Hypothalamus (tissue), 51 donors: ENCODE measurements around the gene CDHR2.
"Not testable (repeated sequence)": the region's sequence is repeated elsewhere in the genome, so short reads cannot be mapped to it uniquely, and the experiment has no call there.

Experiments
- DNase-seq, 51 donors: peaks; one replicate each; lab custom pipeline; 2025; lab: John Stamatoyannopoulos, UW

CDHR2 gene

DNA sequence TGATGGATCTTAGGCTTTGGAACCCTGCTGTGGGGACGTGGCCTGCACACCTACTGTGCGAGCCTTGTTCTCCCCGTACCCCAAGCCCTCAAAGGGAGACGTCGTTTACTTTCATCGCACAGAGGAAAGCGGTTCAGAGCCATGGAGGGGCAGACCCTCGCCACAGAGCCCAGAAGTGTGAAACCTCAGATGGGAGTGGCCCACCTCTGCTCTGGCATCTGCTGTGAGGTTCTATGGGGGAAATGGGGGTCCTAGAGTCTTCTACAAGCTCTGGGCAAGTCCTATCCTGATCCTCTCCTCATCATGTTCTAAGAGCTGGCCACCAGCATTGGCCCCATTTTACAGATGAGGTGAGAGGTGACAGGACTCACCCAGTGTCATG, 8.2 kb upstream of the CDHR2 start:
- no peak for DNase-seq

DNA sequence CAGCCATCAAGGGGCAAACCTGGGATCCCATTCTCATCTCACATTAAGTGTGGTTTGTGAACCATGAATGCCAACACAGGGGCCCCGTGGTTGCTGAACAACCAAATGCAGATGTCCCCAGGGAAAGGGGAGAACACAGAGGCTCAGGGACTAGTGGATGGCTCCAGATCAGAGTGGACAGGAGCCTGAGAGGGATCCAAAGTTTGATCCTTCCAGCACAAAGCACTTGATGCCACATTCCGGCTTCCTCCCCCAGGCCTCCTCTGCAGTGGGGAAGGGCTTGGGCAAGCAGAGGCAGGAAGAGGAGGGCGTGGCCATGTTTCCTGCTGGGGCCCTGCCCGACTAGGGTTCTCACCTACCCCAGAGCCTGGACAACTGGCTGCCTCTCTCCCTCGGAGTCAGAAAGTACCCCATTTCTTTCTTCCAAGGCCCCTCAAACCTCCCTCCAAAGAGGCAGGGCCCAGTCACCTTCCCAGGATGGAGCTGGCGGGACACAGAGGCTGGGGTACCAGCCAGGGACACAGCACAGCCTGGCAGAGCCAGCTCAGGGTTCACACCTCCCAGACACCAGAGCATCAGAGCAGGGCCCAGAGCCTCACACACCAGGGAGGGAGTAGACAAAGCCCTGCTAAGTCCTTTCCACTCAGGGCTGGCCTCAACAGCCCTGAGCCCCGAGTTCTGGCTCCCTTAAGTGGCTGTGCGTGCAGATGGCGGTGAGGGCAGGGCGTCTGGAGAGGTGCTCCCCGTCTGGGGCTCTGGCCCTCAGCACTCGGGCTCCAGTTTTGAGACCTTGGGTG, 7.6 kb upstream of the CDHR2 start:
- DNase-seq = peak in 2 of 51 donors; percentile 4 to 9

DNA sequence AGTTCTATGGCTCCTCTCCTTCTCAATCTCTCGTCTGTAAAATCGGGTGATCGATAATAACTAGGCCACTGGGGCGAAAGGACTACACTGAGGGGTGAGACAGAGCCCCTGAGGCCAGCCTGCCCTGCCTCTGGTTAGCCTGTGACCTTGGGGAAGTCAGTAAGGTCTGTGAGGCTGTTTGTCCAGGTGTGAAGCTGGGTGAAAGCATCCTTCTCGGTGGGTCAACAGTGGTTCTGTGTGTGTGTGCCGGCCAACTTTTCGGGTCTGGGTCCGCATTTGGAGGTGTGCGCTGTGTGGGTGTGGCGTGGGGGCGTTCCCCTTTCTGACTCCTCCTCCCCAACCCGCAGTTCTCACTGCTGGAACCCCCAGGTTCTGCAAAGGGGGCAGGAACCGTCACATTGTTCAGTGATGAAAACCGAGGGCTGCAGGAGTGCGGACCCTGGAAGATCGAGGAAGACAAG, 7.0 kb upstream of the CDHR2 start:
- peak in 2 of 51 donors; percentile 9 to 18 for DNase-seq

DNA sequence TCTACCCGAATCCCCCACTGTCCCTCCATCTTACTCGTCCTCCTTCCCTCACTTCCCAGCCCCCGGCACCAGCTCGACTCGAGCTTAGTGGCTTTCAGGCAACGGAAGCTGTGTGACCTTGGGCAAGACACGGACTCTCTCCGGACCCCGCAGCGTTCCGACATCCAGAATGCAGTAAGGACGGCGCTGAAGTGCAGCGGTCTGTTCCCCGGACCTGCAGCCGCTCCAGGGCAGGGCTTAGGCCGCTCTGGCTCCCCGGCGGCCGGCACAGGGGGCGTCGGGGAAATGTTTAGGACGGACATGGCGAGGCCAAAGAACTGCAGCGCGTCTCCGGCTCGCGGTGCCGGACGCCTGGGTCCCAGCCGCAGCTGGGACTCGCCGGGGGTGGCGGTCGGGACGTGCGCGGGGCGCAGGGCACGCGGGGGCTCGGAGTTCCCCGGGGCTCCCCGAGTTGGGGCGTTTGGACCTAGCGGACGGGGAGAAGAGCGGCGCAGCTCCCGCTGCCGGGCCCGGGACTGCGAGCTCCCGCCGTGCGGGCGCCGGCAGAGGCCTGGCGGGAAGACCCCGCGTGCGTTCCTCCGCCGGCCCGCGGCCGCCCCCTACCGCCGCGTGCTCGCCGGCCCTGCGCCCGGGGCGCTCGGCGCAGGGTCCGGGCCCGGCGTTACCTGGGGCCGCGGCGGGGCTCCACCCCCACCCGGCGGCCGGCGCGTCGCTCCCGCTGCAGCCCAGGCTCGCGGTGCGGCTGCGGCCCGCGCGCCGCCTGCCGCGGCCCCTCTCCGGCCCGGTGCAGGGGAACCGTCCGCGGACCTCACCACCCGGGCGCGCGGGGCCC, 6.3 kb upstream of the CDHR2 start:
- peak in 5 of 51 donors; percentile 14 to 56 (median 49) for DNase-seq

DNA sequence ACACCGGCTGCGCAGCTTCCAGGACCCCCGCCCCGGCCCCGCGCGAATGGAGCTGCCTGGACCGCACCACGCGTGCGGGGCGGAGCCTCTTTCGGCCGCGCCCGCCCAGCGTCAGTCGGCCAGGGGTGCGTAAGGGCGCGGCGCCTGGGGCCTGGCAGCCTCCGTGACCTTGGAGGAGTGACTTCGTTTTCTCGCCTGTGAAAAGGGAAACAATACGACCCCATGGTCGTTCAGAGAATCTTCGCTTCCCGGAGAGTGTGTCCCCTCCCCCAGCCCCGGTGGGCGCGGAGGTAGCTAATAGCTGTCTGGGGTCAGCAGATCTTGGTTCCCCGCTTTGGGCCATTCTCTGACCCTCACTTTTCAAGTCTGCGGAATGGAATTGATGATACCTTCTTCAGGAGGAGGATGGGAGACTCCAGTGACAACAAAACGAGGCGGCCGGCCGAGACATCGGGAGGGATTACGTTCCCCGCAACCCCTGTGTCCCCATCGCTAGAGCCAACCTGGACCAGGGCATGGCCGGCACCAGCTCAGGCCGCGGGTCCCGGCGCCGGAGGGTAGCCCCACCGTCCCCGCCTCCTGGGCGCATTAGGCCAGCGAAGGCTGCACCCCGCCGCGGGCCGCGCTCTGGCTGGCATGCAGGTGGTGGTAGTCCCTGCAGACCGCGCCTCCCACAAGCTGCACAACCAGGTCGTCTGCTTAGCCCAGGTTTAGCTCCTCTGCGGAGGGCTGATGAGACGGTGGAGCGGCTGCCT, 5.5 kb upstream of the CDHR2 start:
- peak in 35 of 51 donors; percentile 13 to 75 (median 42) for DNase-seq

DNA sequence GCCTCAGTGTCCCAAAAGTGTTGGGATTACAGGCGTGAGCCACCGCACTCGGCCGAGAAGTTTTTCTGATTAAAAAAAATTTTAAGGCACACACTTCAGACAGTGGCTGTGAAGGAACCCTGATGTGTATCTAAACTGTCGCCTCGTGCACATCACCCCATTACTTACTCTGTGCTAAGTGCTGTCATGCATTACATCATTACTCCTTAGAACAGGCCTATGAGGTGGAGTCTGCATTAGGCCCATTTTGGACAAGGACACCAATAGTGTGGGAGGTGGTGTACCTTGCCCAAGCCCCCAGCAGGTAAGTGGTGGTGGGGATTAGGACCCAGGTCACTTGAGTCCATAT, 3.8 kb upstream of the CDHR2 start:
- DNase-seq = no peak

DNA sequence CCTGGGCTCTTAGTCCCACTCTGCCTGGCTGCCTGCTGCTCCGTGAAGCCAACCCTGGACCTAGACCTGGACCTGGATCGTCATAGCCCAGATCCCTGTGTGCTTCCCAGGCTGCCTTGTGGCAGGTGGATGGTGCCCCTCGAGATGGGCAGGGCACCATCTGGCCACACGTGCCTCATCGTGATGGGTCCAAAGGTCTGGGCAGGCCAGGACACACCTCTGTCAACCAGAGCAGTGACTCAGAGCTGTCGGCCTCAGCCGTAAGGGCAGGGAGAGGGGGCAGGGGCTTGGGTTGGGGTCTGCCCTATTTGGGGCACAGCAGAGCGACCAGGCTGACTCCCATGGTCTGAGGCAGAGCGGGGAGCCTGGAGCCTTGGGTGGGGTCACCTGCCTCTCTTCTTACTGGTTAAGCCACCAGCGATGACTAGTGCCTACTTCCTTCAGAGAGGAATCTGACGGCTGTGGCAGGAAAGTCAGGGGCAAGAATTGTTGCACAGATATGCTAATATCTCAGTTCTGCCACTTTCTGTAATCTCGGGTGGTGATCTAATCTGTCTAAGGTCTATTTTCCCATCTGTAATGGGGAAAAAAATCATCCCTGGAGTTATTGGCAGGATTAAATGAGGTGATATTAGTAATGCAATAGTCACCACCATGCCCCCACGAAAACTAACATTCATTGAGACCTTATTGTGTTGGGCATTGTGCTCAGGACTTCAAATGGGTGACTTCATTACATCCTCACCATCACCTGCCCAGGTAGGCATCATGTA, 3.2 kb upstream of the CDHR2 start:
- no peak for DNase-seq

DNA sequence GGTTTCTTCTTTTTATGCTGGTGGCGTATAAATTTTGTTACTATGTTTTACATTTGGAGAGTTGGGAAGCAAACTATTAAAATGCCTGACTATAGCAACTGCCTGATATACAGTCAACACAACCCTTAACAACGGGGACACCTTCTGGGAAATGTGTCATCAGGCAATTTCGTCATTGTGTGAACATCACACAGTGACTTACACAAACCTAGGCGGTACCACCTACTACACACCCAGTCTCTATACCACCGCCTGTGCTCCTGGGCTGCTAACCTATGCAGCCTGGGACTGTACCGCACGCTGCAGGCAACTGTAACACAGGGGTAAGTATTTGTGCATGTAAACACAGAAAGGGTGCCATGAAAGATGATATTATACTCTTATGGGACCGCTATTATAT, 1.3 kb upstream of the CDHR2 start:
- DNase-seq = no peak

DNA sequence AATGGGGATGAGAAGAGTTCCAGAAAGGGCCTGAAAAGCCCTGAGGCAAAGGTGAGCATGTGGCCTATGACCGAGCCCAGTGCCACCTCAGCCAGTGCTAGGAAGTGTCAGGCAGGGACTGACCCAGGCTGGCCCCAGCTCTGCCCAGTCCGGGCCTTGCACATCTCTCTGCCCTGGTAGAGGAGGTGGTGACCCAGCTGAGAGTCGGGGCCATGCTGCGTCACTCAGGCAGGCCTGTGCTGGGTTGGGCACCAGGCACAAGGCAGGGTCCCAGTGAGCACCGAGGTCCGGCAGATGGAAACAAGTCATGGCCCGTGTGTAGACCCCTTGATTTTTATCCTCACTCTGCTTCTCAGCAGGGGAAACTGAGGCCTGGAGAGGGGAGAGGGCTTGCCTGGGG, 729 bp downstream of the CDHR2 start:
- no peak for DNase-seq

DNA sequence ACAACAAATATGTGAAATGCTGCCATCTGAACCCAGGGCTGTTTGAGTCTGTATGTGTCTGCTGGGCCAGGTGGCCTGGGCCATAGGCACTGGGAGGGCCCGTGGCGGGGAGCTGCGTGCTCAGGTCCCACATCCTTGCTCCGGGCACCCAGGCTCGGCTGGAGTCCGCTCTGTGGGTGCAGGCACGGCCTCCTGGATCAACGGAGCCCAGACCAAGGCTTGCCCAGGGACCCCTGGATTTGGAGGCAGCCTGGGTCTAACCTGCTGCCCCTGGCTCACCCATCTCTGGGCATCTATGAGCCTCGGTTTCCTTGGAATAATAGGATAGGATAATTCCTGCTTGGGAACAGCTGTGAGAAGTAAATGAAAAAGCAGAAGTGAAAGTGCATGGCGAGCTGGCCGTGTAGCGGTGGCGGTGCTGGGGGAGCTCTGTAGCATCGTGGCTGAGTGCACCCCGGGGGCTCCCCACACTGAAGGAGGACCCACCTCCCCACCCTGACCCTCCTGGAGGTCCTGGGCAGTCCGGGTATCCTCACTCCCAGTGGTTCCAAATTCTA, 1.2 kb downstream of the CDHR2 start:
- no peak for DNase-seq

DNA sequence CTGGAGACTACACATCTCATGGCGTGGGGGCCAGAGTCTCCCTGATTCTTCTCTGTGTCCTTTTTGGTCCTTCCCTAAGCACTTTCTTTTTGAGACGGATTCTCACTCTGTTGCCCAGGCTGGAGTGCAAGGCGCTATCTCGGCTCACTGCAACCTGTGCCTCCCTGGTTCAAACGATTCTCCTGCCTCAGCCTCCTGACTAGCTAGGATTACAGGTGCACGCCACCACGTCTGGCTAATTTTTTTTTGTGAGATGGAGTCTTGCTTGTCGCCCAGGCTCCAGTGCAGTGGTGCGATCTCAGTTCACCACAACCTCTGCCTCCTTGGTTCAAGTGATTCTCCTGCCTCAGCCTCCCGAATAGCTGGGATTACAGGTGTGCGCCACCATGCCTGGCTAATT, 1.8 kb downstream of the CDHR2 start:
- not testable (repeated sequence) for DNase-seq

DNA sequence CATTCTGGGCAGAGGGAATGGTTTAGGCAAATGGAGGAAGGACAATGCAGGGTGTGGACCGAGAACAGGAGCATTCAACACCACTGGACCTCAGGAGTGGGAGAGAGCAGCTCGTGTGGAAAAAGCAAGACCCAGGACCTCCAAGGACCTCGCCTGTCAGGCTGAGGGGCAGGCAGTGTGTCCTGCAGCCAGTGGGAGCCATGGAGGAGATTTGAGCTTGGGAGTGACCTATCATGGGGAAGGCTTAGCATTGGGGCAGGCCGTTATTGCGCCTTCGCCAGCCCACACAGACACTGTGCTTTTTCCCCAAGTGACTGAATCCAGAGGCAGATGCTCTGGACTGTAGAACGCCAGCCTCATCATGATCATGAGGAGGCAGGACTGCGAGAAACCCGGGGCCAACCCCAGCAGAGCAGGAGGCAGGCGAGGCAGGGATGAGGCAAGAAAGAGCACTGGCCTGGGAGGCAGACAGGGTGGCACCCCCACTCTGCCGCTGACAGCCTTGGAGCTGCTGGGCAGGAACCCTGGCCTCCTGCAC, 3.3 kb downstream of the CDHR2 start:
- DNase-seq = no peak

DNA sequence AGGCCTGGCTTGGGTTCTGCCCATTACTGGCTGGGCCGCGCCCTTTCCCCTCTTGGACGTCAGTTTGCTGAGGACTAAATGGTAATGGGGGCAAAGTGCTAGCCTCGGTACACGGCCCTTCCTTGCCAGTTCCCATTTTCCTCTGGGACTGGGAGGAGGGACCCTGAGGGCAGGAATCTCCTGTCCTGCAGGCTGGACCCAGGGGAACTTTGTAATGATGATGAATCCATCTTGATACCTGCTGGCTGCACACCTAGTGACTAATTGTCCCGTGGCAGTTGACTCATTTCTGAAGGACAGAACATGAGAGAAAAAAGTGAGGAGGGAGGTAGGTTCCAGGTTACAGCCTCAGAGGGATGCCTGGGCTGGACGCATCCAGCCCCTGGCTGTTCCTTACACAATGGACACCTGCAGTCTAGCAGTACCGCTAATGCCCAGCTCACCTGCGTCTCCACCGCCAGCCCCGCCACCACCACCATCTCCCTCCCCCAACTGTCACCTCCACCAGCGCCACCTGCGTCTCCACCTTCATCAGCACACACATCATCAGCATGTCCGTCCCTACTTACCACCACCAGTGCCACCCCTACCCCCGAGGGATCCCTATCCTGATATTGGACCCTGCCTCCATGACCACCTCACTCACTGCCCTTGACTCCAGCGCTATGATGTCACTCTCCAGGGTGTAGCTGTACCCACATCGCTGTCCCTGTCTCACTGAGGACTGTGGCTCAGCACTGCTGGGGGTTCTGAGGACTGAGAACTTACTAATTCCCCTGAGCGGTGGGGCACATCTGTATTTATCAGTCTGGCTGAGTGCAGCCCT, 4.3 kb downstream of the CDHR2 start:
- no peak for DNase-seq

DNA sequence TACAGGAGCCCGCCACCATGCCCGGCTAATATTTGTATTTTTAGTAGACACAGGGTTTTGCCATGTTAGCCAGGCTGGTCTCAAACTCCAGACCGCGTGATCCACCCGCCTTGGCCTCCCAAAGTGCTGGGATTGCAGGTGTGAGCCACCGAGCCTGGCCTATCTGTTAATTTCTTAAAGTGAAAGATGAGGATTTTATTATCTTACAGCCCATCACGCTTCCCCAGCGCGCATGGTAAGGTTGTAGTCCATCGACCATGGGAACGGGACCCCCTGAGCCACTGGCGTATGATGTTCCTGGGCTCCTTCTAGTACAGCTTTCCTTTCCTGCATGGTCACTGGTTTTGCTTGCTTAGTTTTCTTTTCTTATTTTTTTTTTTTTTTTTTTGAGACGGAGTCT, 8.7 kb downstream of the CDHR2 start:
- DNase-seq = no peak

DNA sequence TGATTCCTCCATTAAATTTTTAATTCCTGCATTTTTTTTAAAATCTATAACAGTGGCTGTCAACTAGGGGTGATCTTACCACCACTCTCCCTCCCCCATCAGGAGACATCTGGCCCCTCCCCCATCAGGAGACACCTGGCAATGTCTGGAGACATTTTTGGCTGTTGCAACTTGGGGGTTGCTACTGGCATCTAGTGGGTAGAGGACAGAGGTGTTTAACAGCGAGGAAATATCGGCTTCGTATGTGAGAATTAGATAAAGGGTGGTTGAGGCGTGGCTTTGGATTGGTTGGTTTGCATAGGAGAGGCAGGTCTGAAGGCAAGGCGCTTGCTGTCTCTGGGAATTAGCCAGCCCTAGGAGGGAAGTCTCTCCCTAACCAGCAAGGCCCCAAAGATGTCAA, 10.5 kb downstream of the CDHR2 start:
- no peak for DNase-seq

DNA sequence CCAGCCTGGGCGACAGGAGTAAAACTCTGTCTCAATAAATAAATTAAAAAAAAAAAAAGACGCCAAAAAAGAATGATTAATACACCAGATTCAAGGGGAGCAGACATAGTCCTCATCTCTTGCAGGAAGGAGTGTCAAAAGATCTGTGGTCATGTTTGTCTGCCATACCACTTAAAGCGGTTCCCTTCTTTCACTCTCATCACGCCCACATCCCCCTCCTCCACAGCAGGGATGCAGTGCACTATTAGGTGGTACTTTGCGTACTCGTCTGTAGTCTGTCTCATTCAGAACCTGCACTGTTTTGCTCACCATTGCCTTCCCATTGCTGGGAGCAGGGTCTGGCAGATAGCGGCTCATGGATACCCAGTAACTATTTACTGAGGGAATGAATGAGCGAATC, 11.2 kb downstream of the CDHR2 start:
- no peak for DNase-seq

DNA sequence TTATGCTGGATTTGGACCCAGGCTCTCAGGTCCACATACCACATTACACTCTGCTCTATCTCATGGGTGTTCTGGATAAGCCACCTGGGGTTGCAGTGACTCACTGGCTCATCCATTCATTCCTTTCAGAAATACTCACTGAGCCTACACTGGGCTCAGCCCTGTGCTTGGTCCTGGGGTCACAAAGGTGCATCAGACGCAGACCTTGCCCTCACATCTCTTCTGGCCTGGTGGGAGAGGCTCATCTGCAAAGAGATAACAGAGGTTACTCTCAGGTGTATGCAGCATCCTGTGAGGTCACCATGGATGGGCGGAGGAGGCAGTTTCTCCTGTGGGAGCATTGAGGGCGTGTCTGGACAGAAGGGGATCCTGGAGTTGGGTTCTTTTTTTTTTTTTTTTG, 12.1 kb downstream of the CDHR2 start:
- DNase-seq = no peak

DNA sequence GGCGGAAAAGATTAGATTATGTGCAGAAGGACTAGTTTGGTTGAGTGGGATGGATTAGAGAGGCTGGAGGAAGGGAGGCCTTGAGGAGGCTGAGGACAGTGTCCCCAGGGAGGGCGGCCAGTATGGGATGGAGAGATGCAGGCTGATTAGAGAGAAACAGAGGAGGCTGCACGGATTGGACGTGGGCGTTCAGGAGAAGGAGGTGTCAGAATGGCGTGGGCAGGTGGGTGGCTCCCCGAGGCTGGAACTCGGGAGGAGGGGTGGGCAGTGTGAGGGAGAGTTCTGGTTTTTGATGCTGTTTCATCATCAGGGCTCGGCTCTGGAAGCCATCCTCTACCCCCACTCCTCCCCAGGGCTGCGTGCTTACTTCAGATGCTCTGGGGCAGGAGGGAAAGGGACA, 13.0 kb downstream of the CDHR2 start:
- DNase-seq = no peak

DNA sequence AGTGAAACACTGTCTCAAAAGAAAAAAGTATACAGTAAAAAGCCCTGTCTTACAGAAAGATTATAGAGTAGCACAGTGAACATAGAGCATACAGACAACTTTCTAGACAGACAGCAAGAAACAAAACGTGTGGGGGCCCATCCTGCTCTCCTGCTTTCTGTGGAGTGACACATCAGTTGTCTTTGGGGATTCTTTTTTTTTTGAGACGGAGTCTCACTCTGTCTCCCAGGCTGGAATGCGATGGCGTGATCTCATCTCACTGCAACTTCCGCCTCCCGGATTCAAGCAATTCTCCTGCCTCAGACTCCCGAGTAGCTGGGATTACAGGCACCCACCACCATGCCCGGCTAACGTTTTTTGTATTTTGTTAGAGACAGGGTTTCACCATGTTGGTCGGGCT, 14.9 kb downstream of the CDHR2 start:
- DNase-seq = no peak
